Activated CD4-positive, alpha-beta T cell treated with anti-CD3 and anti-CD28 coated beads, Interleukin-2, amount 10 ng/mL, durations not matched to agents 24 days and 14 days (primary cell): Measurements from ENCODE around the gene AGPAT3. TPM values are rescaled to one million over a fixed set of nuclear protein-coding genes. Genes with fewer than 3 reads are reported as not detected.

Experiments
- DNase-seq: peaks from one replicate; pipeline ENCODE4 v3.0.0; 2022
- H3K27ac Mint-ChIP-seq: one replicate; pipeline ENCODE4 v1.8.0; 2022; ENCODE audit warnings: mild to moderate bottlenecking, mixed read lengths
- H3K27me3 Mint-ChIP-seq: one replicate; pipeline ENCODE4 v1.8.0; 2022; ENCODE audit warnings: mixed read lengths
- H3K36me3 Mint-ChIP-seq: one replicate; pipeline ENCODE4 v1.8.0; 2022; ENCODE audit warnings: low read depth, mild to moderate bottlenecking, mixed read lengths
- H3K4me1 Mint-ChIP-seq: one replicate; pipeline ENCODE4 v1.8.0; 2021; ENCODE audit warnings: mixed read lengths
- H3K4me3 Mint-ChIP-seq: one replicate; pipeline ENCODE4 v1.8.0; 2022; ENCODE audit warnings: mild to moderate bottlenecking, moderate library complexity, mixed read lengths
- H3K9me3 Mint-ChIP-seq: one replicate; pipeline ENCODE4 v1.8.0; 2021; ENCODE audit warnings: mixed read lengths
- intact Hi-C: fragments of 100-400 bp; cut with micrococcal nuclease; formaldehyde crosslinking; loops from one replicate; pipeline ENCODE4 v1.15.1; 2023
- total RNA-seq: library from RNA; stranded (reverse); gene quantifications from 2 replicates; pipeline ENCODE4 v1.2.3, GENCODE V29; 2022

The AGPAT3 gene
- total RNA-seq, 1 donor from 2014 or later = 127 TPM

GRCh38 chr21:43934716-43935705 is 70.0 kb downstream of the AGPAT3 start:
- Mint-ChIP-seq H3K9me3 (no peaks in the 10 kb centered on the region), H3K4me3 (no peak overlapping the region), H3K4me1 (peaks cover 19% of the 10 kb centered on the region), H3K36me3 (peaks cover 19% of the 10 kb centered on the region), H3K27me3 (no peaks in the 10 kb centered on the region), H3K27ac (peak overlapping the region; percentile 41)
- DNase-seq = no peak
- intact Hi-C loops = no loop called here

- Mint-ChIP-seq H3K27ac (no peak overlapping the region), H3K4me1 (peaks cover 19% of the 10 kb centered on the region), H3K4me3 (no peak overlapping the region), H3K27me3 (no peaks in the 10 kb centered on the region), H3K36me3 (peaks cover 19% of the 10 kb centered on the region), H3K9me3 (no peaks in the 10 kb centered on the region)
- intact Hi-C loops = no loop called here
- DNase-seq = no peak
Observed at GRCh38 chr21:43935711-43936110, 70.7 kb downstream of the AGPAT3 start.

GRCh38 chr21:43936247-43936967 is 71.4 kb downstream of the AGPAT3 start:
- Mint-ChIP-seq H3K27ac (no peak overlapping the region), H3K9me3 (no peaks in the 10 kb centered on the region), H3K27me3 (no peaks in the 10 kb centered on the region), H3K4me1 (peaks cover 19% of the 10 kb centered on the region), H3K4me3 (no peak overlapping the region), H3K36me3 (peaks cover 22% of the 10 kb centered on the region)
- intact Hi-C loops = no loop called here
- DNase-seq = no peak

GRCh38 chr21:43937051-43937832 is 72.2 kb downstream of the AGPAT3 start:
- Mint-ChIP-seq H3K36me3 (peaks cover 22% of the 10 kb centered on the region), H3K4me3 (no peak overlapping the region), H3K27me3 (no peaks in the 10 kb centered on the region), H3K4me1 (peaks cover 18% of the 10 kb centered on the region), H3K9me3 (no peaks in the 10 kb centered on the region), H3K27ac (peak overlapping the region; percentile 36)
- intact Hi-C loops = no loop called here
- no peak for DNase-seq

- peaks cover 21% of the 10 kb centered on the region for H3K36me3 Mint-ChIP-seq
- peak overlapping the region; percentile 36 for H3K27ac Mint-ChIP-seq
- intact Hi-C loops = loop anchor here (2.0 kb wide), 1 partner anchor 71 kb away; no protein-coding TSS in a partner anchor
- H3K9me3 Mint-ChIP-seq = no peaks in the 10 kb centered on the region
- H3K4me1 Mint-ChIP-seq = peaks cover 18% of the 10 kb centered on the region
- H3K4me3 Mint-ChIP-seq = peak overlapping the region; percentile 24
- DNase-seq = no peak
- no peaks in the 10 kb centered on the region for H3K27me3 Mint-ChIP-seq
Observed at GRCh38 chr21:43937891-43938309, 72.9 kb downstream of the AGPAT3 start.

GRCh38 chr21:43938751-43939442 is 73.9 kb downstream of the AGPAT3 start:
- Mint-ChIP-seq H3K4me1 (peaks cover 18% of the 10 kb centered on the region), H3K27ac (peak overlapping the region; percentile 78), H3K9me3 (no peaks in the 10 kb centered on the region), H3K4me3 (peak overlapping the region; percentile 74), H3K27me3 (no peaks in the 10 kb centered on the region), H3K36me3 (peaks cover 18% of the 10 kb centered on the region)
- DNase-seq = peak; percentile 97
- intact Hi-C loops = loop anchor here (1.0 to 2.0 kb wide), 2 partner anchors 72 to 129 kb away; no protein-coding TSS in a partner anchor

GRCh38 chr21:43939443-43940328 is 74.7 kb downstream of the AGPAT3 start:
- H3K4me3 Mint-ChIP-seq = peak overlapping the region; percentile 74
- peak overlapping the region; percentile 78 for H3K27ac Mint-ChIP-seq

GRCh38 chr21:43940329-43941050 is 75.5 kb downstream of the AGPAT3 start:
- intact Hi-C loops = no loop called here
- H3K27ac Mint-ChIP-seq = no peak overlapping the region
- H3K4me1 Mint-ChIP-seq = peaks cover 18% of the 10 kb centered on the region
- H3K27me3 Mint-ChIP-seq = no peaks in the 10 kb centered on the region
- no peak for DNase-seq
- H3K36me3 Mint-ChIP-seq = peaks cover 16% of the 10 kb centered on the region
- H3K4me3 Mint-ChIP-seq = no peak overlapping the region
- H3K9me3 Mint-ChIP-seq = no peaks in the 10 kb centered on the region

More at GRCh38 chr21:43939443-43940328, 74.7 kb downstream of the AGPAT3 start:
- Mint-ChIP-seq H3K4me1 (peaks cover 18% of the 10 kb centered on the region), H3K9me3 (no peaks in the 10 kb centered on the region), H3K27me3 (no peaks in the 10 kb centered on the region), H3K36me3 (peaks cover 18% of the 10 kb centered on the region)
- intact Hi-C loops = loop anchor here (1.0 to 2.0 kb wide), 2 partner anchors 73 to 129 kb away; no protein-coding TSS in a partner anchor
- DNase-seq = no peak

- intact Hi-C loops = no loop called here
- Mint-ChIP-seq H3K36me3 (peaks cover 26% of the 10 kb centered on the region), H3K4me1 (peaks cover 17% of the 10 kb centered on the region), H3K9me3 (no peaks in the 10 kb centered on the region), H3K27ac (no peak overlapping the region), H3K27me3 (no peaks in the 10 kb centered on the region), H3K4me3 (no peak overlapping the region)
- DNase-seq = no peak
Observed at GRCh38 chr21:43942201-43942600, 77.2 kb downstream of the AGPAT3 start.

- Mint-ChIP-seq H3K27ac (no peak overlapping the region), H3K27me3 (no peaks in the 10 kb centered on the region), H3K4me1 (peaks cover 13% of the 10 kb centered on the region), H3K4me3 (no peak overlapping the region), H3K36me3 (peaks cover 28% of the 10 kb centered on the region), H3K9me3 (no peaks in the 10 kb centered on the region)
- DNase-seq = no peak
- intact Hi-C loops = no loop called here
Observed at GRCh38 chr21:43942621-43943020, 77.6 kb downstream of the AGPAT3 start.

- Mint-ChIP-seq H3K27ac (no peak overlapping the region), H3K4me1 (peaks cover 7% of the 10 kb centered on the region), H3K4me3 (no peak overlapping the region), H3K27me3 (no peaks in the 10 kb centered on the region), H3K9me3 (peaks cover 8% of the 10 kb centered on the region), H3K36me3 (peaks cover 33% of the 10 kb centered on the region)
- intact Hi-C loops = no loop called here
- no peak for DNase-seq
Observed at GRCh38 chr21:43943512-43944077, 78.6 kb downstream of the AGPAT3 start.
